Activated B cell treated with CpG ODN at 0.5 μM for 24 hours (primary cell): ENCODE measurements around the gene NEDD4. TPM values are rescaled to one million over a fixed set of nuclear protein-coding genes. Genes with fewer than 3 reads are reported as not detected.
"Not testable (repeated sequence)": the region's sequence is repeated elsewhere in the genome, so short reads cannot be mapped to it uniquely, and the experiment has no call there.

Experiments used
- ATAC-seq: fragments of 200-7000 bp; cut with Tn5 transposase; one replicate; pipeline ENCODE4 v1.10.0; 2021; ENCODE audit warnings: low read depth, mild to moderate bottlenecking, moderate library complexity
- CTCF ChIA-PET: fragments of 350-600 bp; sonication (Branson Sonifier 250); formaldehyde crosslinking; loops from one replicate; lab custom pipeline; 2021; ENCODE audit warnings: antibody characterized with exemption; lab: Charles Lee
- POLR2A ChIA-PET: fragments of 350-600 bp; sonication (Branson Sonifier 250); formaldehyde crosslinking; loops from one replicate; lab custom pipeline; 2021; ENCODE audit warnings: antibody characterized with exemption; lab: Charles Lee
- DNase-seq: peaks from one replicate; pipeline ENCODE4 v3.0.0; 2022
- H3K27ac Mint-ChIP-seq: one replicate; pipeline ENCODE4 v1.8.0; 2020; ENCODE audit warnings: mixed read lengths
- H3K27me3 Mint-ChIP-seq: one replicate; pipeline ENCODE4 v1.8.0; 2021; ENCODE audit warnings: mixed read lengths
- H3K36me3 Mint-ChIP-seq: one replicate; pipeline ENCODE4 v1.8.0; 2021; ENCODE audit warnings: low read depth, mixed read lengths
- H3K4me1 Mint-ChIP-seq: one replicate; pipeline ENCODE4 v1.8.0; 2021; ENCODE audit warnings: mixed read lengths
- H3K4me3 Mint-ChIP-seq: one replicate; pipeline ENCODE4 v1.8.0; 2020; ENCODE audit warnings: mild to moderate bottlenecking, mixed read lengths
- H3K9me3 Mint-ChIP-seq: one replicate; pipeline ENCODE4 v1.8.0; 2020; ENCODE audit warnings: mixed read lengths
- CTCF ChIP-seq: fragments of 200-600 bp; IDR thresholded peaks from one replicate; pipeline ENCODE4 v1.8.0; 2022; ENCODE audit warnings: antibody characterized with exemption, mild to moderate bottlenecking
- intact Hi-C: fragments of 100-400 bp; cut with micrococcal nuclease; formaldehyde crosslinking; loops from one replicate; pipeline ENCODE4 v1.15.1; 2024
- total RNA-seq: library from RNA; stranded (reverse); gene quantifications from 2 replicates; pipeline ENCODE4 v1.2.3, GENCODE V29; 2022

Gene NEDD4
- total RNA-seq, 1 donor from 2014 or later: 0.47 TPM

- Mint-ChIP-seq H3K4me3 (no peak overlapping the region), H3K27me3 (peaks cover 3% of the 10 kb centered on the region), H3K9me3 (no peaks in the 10 kb centered on the region), H3K27ac (no peak overlapping the region), H3K36me3 (no peaks in the 10 kb centered on the region), H3K4me1 (no peaks in the 10 kb centered on the region)
- ChIA-PET POLR2A (no interaction called here), CTCF (interaction anchor here (1.1 kb wide), 1 partner anchor 21 kb away, joined by 3 read pairs; no protein-coding TSS in a partner anchor)
- ATAC-seq: no peak
- intact Hi-C loops: no loop called here
- TF ChIP-seq CTCF: no peak
- DNase-seq: no peak
Observed at GRCh38 chr15:55824857-55825613, 168.4 kb downstream of the NEDD4 start.

- Mint-ChIP-seq H3K4me1 (no peaks in the 10 kb centered on the region), H3K27me3 (peaks cover 6% of the 10 kb centered on the region), H3K36me3 (no peaks in the 10 kb centered on the region), H3K4me3 (no peak overlapping the region), H3K9me3 (no peaks in the 10 kb centered on the region), H3K27ac (no peak overlapping the region)
- no peak for TF ChIP-seq CTCF
- intact Hi-C loops: no loop called here
- no peak for ATAC-seq
- DNase-seq: no peak
- POLR2A ChIA-PET: no interaction called here
- CTCF ChIA-PET: no interaction called here
Observed at GRCh38 chr15:55823699-55824340, 169.6 kb downstream of the NEDD4 start.

GRCh38 chr15:55823191-55823670, 170.2 kb downstream of the NEDD4 start:
- POLR2A ChIA-PET: no interaction called here
- CTCF ChIA-PET: no interaction called here
- intact Hi-C loops: no loop called here
- no peak for ATAC-seq
- no peak for DNase-seq
- Mint-ChIP-seq H3K9me3 (no peaks in the 10 kb centered on the region), H3K27me3 (peaks cover 8% of the 10 kb centered on the region), H3K4me1 (no peaks in the 10 kb centered on the region), H3K4me3 (no peak overlapping the region), H3K27ac (no peak overlapping the region), H3K36me3 (no peaks in the 10 kb centered on the region)
- TF ChIP-seq CTCF: no peak

GRCh38 chr15:55821740-55822139, 171.7 kb downstream of the NEDD4 start:
- CTCF ChIA-PET, H3K36me3 Mint-ChIP-seq, H3K27ac Mint-ChIP-seq, H3K4me1 Mint-ChIP-seq, H3K27me3 Mint-ChIP-seq, H3K9me3 Mint-ChIP-seq, ATAC-seq, intact Hi-C loops, DNase-seq, POLR2A ChIA-PET, H3K4me3 Mint-ChIP-seq: not testable (repeated sequence)

GRCh38 chr15:55820043-55820442, 173.4 kb downstream of the NEDD4 start:
- peaks cover 5% of the 10 kb centered on the region for H3K27me3 Mint-ChIP-seq
- TF ChIP-seq CTCF: no peak
- ChIA-PET POLR2A (no interaction called here), CTCF (no interaction called here)
- intact Hi-C loops: no loop called here
- no peak overlapping the region for H3K4me3 Mint-ChIP-seq
- H3K9me3 Mint-ChIP-seq: no peaks in the 10 kb centered on the region
- DNase-seq: no peak
- no peak for ATAC-seq
- no peak overlapping the region for H3K27ac Mint-ChIP-seq
- H3K4me1 Mint-ChIP-seq: no peaks in the 10 kb centered on the region
- H3K36me3 Mint-ChIP-seq: no peaks in the 10 kb centered on the region
